NB4 (cell line): ENCODE measurements around the gene HP1BP3.

Experiments
- DNase-seq: peaks from one replicate; pipeline ENCODE4 v3.0.0; 2010; ENCODE audit warnings: low read depth
- H3K4me3 ChIP-seq: one replicate; pipeline ENCODE4 v1.5.1; 2011; ENCODE audit warnings: mild to moderate bottlenecking, low read depth, low read length, moderate library complexity
- MYC ChIP-seq: IDR thresholded peaks from 2 replicates; pipeline ENCODE4 v1.6.1; 2011; ENCODE audit warnings: low read depth, low read length
- POLR2A ChIP-seq: IDR thresholded peaks from 2 replicates; pipeline ENCODE4 v1.6.1; 2011; ENCODE audit warnings: mild to moderate bottlenecking; ENCODE audit not compliant: insufficient read length; ENCODE audit errors: extremely low read depth
- TF ChIP-seq, protein P1 (sequence below): IDR thresholded peaks from one replicate; pipeline ENCODE4 v1.5.1; 2012; ENCODE audit warnings: low read depth, low read length
- TF ChIP-seq, protein P2 (sequence below): IDR thresholded peaks from 2 replicates; pipeline ENCODE4 v1.6.1; 2011; ENCODE audit warnings: low read depth, low read length

The HP1BP3 gene

DNA sequence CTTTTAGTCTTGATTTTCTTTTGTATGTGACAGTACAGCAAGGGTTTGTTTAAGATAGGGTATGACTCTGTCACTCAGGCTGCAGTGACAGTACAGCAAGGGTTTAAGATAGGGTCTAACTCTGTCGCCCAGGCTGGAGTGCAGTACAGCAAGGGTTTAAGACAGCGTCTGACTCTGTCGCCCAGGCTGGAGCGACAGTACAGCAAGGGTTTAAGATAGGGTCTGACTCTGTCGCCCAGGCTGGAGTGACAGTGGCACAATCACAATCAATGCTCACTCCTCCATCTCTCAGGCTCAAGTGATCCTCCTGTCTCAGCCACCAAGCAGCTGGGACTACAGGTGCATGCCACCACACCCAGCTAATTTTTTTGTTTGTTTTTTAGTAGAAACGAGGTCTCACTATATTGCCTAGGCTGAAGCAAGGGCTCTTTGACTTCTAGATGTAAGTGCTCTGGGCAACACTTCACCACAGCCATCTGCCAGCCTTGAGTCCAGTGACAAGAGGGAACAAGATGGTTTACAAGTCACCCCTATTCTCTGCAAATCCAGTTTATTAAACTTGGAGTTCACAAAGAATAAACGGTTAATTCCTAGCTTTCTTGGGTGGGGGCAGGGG, 53.6 kb downstream of the HP1BP3 start:
- DNase-seq: no peak
- no peak overlapping the region for H3K4me3 ChIP-seq
- TF ChIP-seq, protein P1, sequence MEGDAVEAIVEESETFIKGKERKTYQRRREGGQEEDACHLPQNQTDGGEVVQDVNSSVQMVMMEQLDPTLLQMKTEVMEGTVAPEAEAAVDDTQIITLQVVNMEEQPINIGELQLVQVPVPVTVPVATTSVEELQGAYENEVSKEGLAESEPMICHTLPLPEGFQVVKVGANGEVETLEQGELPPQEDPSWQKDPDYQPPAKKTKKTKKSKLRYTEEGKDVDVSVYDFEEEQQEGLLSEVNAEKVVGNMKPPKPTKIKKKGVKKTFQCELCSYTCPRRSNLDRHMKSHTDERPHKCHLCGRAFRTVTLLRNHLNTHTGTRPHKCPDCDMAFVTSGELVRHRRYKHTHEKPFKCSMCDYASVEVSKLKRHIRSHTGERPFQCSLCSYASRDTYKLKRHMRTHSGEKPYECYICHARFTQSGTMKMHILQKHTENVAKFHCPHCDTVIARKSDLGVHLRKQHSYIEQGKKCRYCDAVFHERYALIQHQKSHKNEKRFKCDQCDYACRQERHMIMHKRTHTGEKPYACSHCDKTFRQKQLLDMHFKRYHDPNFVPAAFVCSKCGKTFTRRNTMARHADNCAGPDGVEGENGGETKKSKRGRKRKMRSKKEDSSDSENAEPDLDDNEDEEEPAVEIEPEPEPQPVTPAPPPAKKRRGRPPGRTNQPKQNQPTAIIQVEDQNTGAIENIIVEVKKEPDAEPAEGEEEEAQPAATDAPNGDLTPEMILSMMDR: no peak

DNA sequence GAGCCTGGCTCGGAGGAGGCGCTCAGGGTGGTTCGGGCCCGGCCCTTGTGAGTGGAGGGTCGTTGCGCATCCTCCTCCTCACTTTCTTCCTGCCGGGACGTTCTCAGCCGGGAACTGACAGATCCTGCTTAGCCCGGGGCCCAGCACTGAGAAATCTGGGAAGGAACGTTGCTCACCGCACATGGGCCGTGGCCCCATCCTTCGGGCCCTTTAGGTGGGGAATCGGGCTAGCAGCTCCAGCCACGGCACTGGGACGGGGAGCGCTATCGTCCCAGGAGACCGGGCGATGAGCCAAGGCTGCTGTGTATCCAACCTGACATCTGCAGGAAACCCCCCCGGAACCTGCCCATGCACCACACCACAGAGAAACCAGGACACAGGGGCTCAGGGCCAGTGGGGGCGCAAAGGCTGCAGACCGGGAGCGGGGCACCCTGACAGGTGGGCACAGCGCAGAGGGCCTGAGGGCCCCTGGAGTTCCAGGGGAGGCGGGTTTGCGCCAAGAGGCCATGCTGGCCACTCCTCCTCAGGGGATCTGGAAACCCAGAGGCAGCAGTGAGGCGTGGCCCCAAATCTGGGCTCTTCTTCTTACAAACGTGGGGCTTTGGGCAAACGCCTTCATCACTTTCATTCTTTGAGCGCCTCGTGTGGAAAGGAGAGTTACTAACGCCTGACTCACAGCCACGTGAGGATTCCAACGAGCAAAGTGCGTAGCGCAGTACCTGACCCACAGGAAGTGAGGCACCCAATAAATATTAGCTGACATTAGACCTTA, 54.3 kb downstream of the HP1BP3 start, which contains the start of gene SH2D5:
SH2D5 (minus strand) TSS at position 116 of the 772 bp plus-strand sequence. CDS start 4,659 bp downstream, outside the sequence.
- peak; percentile 76 for DNase-seq
- TF ChIP-seq MYC: no peak
- TF ChIP-seq POLR2A: no peak
- TF ChIP-seq, protein P1: peak; percentile 33
- TF ChIP-seq, protein P2, sequence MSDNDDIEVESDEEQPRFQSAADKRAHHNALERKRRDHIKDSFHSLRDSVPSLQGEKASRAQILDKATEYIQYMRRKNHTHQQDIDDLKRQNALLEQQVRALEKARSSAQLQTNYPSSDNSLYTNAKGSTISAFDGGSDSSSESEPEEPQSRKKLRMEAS: peak; percentile 31; the same call in 1 of the 2 replicates
- no peak within 1 kb of the TSS for H3K4me3 ChIP-seq

DNA sequence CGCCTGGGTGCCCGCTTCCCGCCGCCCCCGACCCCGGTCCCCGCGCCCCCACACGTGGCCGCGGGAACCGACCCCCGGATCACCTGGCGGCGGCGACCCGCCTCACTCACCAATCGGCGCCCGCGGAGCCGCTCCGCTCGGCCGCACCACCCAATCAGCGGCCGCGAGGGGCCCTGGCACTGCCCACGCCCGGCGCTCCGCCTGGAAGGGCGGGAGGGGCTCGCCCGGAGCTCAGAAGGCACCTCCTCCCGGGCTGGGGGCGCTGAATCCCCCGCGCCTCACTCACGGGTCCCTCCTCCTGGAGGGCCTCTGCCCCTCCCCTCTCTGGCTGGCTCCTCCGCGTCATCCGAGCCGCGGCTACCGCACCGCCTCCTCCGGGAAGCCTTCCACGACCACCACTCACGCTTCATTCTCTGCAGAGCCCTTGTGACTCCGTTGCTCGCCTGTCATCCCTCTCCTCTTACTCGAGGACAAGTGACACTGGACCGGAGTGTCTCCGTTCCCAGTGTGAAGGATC, 55.0 kb downstream of the HP1BP3 start:
- peak; percentile 33 for DNase-seq
- no peak overlapping the region for H3K4me3 ChIP-seq
- TF ChIP-seq, protein P2: no peak
- no peak for TF ChIP-seq MYC
- TF ChIP-seq, protein P1: no peak
- no peak for TF ChIP-seq POLR2A

DNA sequence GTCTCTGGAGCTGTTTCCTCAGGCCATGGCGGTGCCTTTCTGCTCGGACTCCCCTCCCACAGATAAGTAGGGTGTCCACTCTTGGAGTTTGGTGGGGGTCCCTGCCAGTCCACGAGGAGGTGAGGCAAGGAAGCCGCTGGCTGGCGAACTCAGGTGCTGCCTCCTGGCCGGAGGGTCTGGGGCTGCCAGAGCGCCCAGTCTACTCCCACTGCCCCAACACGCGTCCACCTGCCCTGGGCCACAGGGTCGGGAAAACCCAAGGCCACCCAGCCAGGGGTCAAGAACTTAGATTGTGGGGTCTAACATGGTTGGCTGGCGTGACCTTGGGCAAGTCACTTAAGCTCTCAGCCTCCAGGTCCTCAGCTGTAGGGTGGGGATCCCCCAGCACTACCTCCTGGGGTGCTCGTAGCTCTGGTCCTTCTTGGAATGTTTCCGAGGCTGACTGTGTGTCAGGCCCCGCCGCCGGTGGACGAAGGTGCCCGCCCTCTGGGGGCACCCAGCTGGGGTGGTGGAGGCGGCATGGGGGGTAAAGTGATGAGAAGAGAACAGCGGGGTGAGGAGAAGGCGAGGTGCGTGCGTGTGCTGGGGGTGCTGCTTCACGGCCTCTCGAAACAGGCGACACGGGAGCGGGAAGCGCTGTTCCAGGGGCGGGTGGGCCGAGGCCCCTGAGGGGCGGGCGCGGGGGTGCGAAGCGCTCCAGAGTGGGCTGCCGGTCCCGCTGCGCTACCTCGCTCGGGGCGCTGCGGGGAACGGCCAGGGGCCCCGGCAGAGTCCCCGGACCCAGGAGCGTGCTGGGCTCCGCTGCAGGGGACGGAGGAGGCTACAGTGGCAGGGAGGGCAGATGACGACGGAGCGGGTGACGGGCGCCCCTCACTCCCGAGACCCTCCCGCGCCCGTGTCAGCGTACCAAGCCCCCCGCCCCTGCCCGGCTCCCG, 55.8 kb downstream of the HP1BP3 start:
- TF ChIP-seq MYC: no peak
- TF ChIP-seq, protein P1: no peak
- TF ChIP-seq POLR2A: no peak
- TF ChIP-seq, protein P2: no peak
- DNase-seq: no peak
- no peak overlapping the region for H3K4me3 ChIP-seq

DNA sequence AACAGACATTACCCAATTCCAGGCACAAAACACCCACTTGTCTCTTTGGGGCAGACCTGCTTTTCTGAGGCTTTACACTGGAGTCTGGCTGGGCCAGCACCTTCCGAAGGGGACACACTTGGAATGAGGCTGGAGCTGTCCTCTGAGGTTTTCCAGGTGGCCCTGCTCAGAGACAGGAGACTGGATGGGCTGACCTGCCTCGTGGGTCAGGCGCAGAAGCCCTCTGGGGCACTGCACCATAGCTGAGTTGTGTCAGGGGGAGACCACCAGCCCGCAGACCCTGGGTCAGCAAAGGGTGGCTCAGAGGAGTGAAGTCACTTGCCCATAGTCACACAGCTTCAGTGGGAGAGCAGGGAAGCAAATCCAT, 56.4 kb downstream of the HP1BP3 start:
- TF ChIP-seq, protein P1: no peak
- no peak for TF ChIP-seq MYC
- TF ChIP-seq, protein P2: no peak
- TF ChIP-seq POLR2A: no peak
- no peak overlapping the region for H3K4me3 ChIP-seq
- no peak for DNase-seq
